CD4-positive, alpha-beta T cell treated with Interleukin-12 subunit alpha and Interleukin-12 subunit beta, for 1 hour (primary cell): ENCODE measurements around the gene BMPR1A.
A peak's percentile ranks its signal among the peaks of the same experiment; 100 is the strongest.
"Not testable (repeated sequence)": the region's sequence is repeated elsewhere in the genome, so short reads cannot be mapped to it uniquely, and the experiment has no call there.

Experiments
- DNase-seq: peaks from one replicate; pipeline ENCODE4 v3.0.0-alpha.2; 2020

Gene BMPR1A

GRCh38 chr10:86971232-86971991 is 215.0 kb downstream of the BMPR1A start:
- peak; percentile 94 for DNase-seq

- DNase-seq = no peak
Observed at GRCh38 chr10:86972613-86973380, 216.4 kb downstream of the BMPR1A start.

- no peak for DNase-seq
Observed at GRCh38 chr10:86974484-86974883, 218.1 kb downstream of the BMPR1A start.

GRCh38 chr10:86976362-86977056 is 220.1 kb downstream of the BMPR1A start:
- no peak for DNase-seq

GRCh38 chr10:86978457-86978856 is 222.0 kb downstream of the BMPR1A start:
- DNase-seq = not testable (repeated sequence)

- no peak for DNase-seq
Observed at GRCh38 chr10:86979296-86979818, 222.9 kb downstream of the BMPR1A start.

- DNase-seq = no peak
Observed at GRCh38 chr10:86979977-86980448, 223.6 kb downstream of the BMPR1A start.

GRCh38 chr10:86981020-86981419 is 224.6 kb downstream of the BMPR1A start:
- DNase-seq = not testable (repeated sequence)

GRCh38 chr10:86981716-86982115 is 225.3 kb downstream of the BMPR1A start:
- no peak for DNase-seq
